HG02759 (cell line): ENCODE results near the gene JPT2.

Source experiments
- ATAC-seq: cut with Tn5 transposase; IDR thresholded peaks from one replicate; pipeline ENCODE4 v1.9.1; 2021; ENCODE audit warnings: mild to moderate bottlenecking, moderate library complexity; ENCODE audit not compliant: unreplicated experiment

Gene JPT2

GRCh38 chr16:1677942-1678499, at the start of gene JPT2:
JPT2 (plus strand) TSS chr16:1678279; CDS start chr16:1678313, 34 bp downstream.
- peak; percentile 95 for ATAC-seq

- ATAC-seq: no peak
Observed at GRCh38 chr16:1630450-1631213, 47.4 kb upstream of the JPT2 start.

DNA sequence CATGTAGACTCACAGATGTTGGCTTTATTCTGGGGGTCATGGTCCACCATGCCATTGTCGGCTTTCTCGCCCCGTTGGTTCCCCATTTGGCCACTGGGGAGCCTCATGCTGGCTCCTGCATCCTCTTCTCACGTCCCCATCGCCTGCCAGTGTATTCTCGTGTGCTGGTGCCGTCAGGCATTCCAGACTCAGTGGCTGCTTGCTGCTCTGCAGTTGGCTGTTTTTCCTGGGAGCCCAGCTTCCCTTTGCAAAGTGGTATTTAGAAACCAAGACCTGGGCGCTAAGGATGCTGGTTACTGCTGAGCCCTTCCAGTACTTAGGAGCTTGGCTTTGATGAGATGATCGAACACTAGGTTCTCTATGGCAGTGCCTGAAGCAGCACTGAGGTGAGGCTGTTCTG, 46.8 kb upstream of the JPT2 start:
- no peak for ATAC-seq

DNA sequence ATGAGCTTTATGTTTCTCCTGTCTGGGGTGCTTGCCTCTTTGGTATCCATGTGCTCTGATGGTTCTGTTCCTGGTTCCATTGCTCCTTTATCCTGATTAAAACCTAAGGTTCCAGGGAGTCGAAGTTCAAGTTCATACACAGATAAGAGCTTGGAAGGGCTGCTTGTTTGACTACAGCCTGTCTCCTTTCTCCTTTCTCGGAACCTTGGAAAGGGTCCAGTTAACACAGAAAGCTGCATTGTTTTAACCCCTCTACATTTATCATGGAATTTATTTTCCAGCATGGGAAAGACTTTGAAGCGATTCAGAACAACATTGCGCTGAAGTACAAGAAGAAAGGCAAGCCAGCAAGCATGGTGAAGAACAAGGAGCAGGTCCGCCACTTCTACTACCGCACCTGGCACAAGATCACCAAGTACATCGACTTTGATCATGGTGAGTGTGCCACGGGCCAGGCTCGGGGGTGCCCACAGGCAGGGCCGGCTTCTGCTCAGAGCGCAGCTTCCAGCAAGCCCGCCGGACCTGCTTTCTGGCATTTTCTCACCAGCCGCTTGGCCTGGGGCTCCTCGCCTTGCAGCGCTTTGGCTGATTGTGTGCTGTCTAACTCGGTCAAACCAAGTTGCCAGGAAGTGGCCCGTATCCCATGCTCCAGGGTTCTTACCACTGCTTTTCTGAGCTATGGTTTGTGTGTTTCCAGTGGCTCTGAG, 46.0 kb upstream of the JPT2 start:
- no peak for ATAC-seq

DNA sequence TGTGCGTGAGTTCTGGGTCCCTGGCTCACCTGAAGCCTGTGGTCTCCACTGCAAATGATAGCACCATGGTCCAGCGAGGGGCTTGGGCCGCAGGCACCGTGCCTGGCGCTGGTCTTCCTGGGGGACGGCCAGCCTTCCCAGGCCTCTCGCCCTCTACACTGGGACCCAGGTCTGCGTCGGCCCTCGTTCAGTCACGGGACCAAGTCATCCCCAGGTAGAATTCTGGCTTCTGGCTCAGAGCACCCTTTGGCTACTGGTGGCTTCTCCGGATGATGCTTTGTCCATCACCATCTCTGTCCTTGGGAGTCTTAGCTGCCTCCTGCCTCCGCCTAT, 45.5 kb upstream of the JPT2 start:
- no peak for ATAC-seq

GRCh38 chr16:1633310-1633709, 44.8 kb upstream of the JPT2 start:
- no peak for ATAC-seq

DNA sequence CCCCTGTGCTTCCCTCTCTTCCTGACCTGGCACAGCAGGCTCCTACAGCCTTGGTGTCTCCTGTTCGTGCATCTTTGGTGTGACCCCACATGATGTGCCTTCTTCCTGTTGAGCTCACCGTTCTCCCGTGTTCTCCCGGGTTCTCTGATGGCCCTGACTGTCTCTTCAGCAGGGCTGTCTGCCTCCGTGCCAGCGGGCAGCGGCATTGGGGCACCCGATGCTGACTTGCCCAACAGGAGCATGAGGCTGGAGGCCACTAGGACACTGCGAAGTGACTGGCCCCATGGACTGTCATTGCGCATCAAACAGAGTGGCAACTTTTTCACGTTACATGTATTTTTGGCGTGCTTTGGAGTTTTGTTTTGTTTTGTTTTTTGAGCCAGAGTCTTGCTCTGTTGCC, 43.5 kb upstream of the JPT2 start:
- no peak for ATAC-seq

DNA sequence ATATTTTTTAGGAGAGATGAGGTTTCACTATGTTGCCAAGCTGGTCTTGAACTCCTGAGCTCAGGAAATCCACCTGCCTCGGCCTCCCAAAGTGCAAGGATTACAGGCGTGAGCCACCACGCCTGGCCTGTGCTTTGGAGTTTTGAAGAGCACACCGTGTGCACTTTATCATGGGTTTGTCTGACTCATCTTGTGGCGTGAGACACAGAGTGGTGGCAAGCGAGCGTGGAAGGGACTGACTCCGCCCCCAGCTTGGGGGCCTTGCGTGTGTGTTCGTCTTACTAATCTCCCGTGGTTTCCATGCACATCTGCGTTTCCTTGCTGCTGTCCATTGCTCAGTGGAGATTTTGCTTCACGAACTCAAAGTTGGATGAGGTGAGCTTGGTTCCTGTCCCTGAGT, 43.0 kb upstream of the JPT2 start:
- no peak for ATAC-seq

DNA sequence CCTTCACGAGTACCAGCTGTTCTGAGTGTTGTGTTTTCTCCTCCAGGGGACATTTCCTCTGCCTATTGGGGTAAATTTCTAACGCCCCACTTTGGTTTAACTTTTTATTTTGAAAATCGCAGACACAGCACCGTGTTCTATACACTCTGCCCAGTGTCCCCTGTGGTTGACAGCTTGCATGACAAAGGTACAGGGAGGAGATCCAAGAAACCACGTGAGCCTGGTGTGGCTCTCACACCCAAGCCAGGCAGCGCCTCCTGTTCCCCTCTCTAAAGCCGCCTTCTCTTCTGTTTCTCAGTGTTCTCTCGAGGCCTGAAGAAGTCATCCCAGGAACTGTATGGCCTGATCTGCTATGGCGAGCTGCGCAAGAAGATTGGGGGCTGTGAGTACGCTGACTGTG, 40.6 kb upstream of the JPT2 start:
- ATAC-seq: no peak

DNA sequence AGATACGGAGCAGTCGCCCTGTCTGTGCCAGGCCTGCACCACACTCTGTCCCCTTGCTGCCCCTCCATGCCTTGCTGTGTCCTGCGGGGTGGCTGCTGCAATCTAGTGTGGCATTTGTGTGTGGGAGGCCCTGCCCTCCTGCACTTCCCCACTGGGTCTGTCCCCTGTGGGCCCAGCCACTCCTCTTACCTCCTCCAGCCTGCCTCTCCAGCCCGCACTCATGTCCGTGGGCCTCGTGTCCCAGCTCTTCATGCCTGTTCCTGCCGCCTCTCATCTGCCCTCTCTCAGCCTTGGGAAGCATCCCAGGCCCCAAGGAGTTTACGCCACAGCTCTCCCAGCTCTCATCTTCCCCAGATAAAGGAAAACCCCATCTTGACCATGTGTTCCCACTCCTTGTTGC, 39.3 kb upstream of the JPT2 start:
- no peak for ATAC-seq

DNA sequence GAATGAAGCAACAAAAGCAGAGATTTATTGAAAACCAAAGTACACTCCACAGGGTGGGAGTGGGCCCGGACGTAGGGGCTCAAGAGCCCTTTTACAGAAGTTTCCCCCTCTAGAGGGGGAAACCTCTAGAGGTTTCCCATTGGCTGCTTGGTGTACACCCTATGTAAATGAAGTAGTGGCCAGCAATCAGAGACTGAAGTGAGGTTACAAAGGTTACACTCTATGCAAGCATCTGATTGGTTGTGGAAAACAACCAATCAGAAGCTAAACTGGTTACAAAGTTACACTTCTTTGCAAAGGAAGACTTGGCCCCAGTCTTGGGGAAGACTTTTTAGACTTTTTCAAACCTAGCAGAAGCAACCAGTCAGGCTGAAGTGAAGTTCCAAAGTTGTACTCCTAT, 38.8 kb upstream of the JPT2 start:
- no peak for ATAC-seq

- ATAC-seq: no peak
Observed at GRCh38 chr16:1639860-1640259, 38.2 kb upstream of the JPT2 start.

DNA sequence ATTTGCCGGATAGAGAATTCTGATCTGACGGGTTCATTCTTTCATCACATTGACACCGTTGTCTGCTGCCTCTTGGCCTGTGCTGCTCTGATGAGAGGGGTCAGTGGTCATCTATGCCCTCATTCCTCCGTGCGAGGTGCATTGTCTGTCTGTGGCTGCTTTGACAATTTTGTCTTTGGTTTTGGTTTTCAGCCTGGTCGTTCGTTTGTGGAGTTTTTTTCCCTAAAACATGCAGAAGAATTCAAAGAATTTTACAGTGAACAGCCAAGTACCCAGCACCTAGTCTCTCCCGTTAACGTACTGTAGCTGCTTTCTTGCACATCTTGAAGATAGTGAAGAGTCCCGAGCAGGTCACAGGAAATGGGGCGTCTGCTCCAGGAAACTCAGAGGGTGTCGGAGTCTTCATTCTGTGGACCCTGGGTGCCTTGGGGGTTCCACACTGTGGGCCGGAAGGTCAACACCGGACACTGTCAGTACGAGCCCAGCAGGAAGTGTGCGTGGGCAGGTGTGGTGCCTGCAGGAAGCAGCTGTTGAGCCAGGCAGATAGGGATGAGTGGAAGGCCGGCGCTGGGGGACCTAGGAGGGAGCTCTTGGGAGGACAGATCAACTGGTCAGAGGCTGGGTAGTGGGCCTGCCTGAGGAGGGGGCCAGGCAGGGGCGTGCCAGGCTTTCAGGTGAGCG, 37.7 kb upstream of the JPT2 start:
- ATAC-seq: no peak

DNA sequence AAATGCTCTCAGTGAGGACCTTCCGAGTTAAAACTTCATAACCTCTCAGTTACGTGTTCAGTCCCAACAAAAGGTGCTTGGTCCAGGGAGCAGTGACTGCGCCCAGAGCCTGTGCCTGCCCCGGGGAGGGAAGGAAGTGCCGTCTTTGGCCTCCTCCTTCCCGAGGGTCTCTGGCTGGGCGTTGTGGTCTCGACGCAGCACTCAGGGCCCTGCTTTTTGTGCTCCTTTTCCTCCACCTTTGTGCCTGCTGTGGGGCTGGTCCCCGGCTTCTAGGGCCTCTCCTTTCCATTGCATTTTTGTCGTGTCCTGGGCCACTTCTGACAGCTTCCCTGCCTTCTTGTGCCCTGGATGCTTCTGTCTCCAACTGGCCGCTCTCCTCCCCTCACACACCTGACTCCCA, 36.8 kb upstream of the JPT2 start:
- no peak for ATAC-seq

- no peak for ATAC-seq
Observed at GRCh38 chr16:1642148-1642547, 35.9 kb upstream of the JPT2 start.

GRCh38 chr16:1642753-1643152, 35.3 kb upstream of the JPT2 start:
- ATAC-seq: no peak

DNA sequence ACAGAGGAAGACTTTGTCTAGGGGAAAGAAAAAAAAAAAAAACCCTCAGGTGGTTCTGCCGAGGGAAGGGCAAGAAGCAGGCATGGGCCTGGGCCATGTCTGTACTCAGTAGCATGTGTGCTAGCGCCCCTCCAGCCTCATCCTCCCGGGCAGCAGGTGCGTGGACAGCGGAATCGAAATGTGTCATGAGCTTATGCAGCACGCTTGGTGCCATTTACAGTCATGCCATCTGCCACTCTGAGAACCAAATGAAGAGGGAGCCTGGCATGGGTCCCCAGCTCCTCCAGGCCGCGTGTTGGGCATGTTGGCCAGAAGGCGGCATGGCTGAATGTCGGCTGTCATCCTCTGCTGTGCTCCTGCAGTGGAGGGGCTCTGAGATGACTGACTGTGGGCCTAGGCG, 34.6 kb upstream of the JPT2 start:
- no peak for ATAC-seq

GRCh38 chr16:1645914-1646525, 32.1 kb upstream of the JPT2 start:
- ATAC-seq: no peak

- no peak for ATAC-seq
Observed at GRCh38 chr16:1647856-1648255, 30.2 kb upstream of the JPT2 start.

GRCh38 chr16:1650131-1650530, 27.9 kb upstream of the JPT2 start:
- ATAC-seq: no peak
